Activated naive CD4-positive, alpha-beta T cell treated with Interleukin-2 at 50 U/mL for 16 hours (primary cell): ENCODE data around the gene SULT2B1.
"Not testable (repeated sequence)": the region's sequence is repeated elsewhere in the genome, so short reads cannot be mapped to it uniquely, and the experiment has no call there.

Source experiments
- DNase-seq: peaks from one replicate; pipeline ENCODE4 v3.0.0-alpha.2; 2020

SULT2B1 gene

GRCh38 chr19:48530066-48530720 is 21.8 kb upstream of the SULT2B1 start:
- DNase-seq = no peak

- no peak for DNase-seq
These were observed 21.2 kb upstream of the SULT2B1 start for GRCh38 chr19:48530770-48531169.

- DNase-seq = no peak
These were observed 18.2 kb upstream of the SULT2B1 start for GRCh38 chr19:48533770-48534169.

GRCh38 chr19:48537541-48537940 is 14.4 kb upstream of the SULT2B1 start:
- DNase-seq = no peak

- not testable (repeated sequence) for DNase-seq
These were observed 13.9 kb upstream of the SULT2B1 start for GRCh38 chr19:48538057-48538456.

GRCh38 chr19:48539503-48540096 is 12.4 kb upstream of the SULT2B1 start:
- no peak for DNase-seq

GRCh38 chr19:48540110-48540509 is 11.9 kb upstream of the SULT2B1 start:
- DNase-seq = no peak

- no peak for DNase-seq
These were observed 10.2 kb upstream of the SULT2B1 start for GRCh38 chr19:48541813-48542212.

GRCh38 chr19:48543121-48543710 is 8.8 kb upstream of the SULT2B1 start:
- DNase-seq = no peak

- DNase-seq = no peak
These were observed 6.9 kb upstream of the SULT2B1 start for GRCh38 chr19:48544856-48545750.

- no peak for DNase-seq
These were observed 4.2 kb upstream of the SULT2B1 start for GRCh38 chr19:48547722-48548121.

- DNase-seq = no peak
These were observed 3.6 kb upstream of the SULT2B1 start for GRCh38 chr19:48548253-48548911.

- no peak for DNase-seq
These were observed 2.6 kb upstream of the SULT2B1 start for GRCh38 chr19:48549380-48549779.

GRCh38 chr19:48552406-48553322 is 692 bp downstream of the SULT2B1 start:
- DNase-seq = no peak

- DNase-seq = no peak
These were observed 1.9 kb downstream of the SULT2B1 start for GRCh38 chr19:48553676-48554384.

GRCh38 chr19:48554385-48555091 is 2.6 kb downstream of the SULT2B1 start:
- no peak for DNase-seq

- no peak for DNase-seq
These were observed 4.2 kb downstream of the SULT2B1 start for GRCh38 chr19:48556163-48556562.

- no peak for DNase-seq
These were observed 4.9 kb downstream of the SULT2B1 start for GRCh38 chr19:48556825-48557224.

- DNase-seq = no peak
These were observed 6.2 kb downstream of the SULT2B1 start for GRCh38 chr19:48558018-48558684.

GRCh38 chr19:48560095-48560530 is 8.1 kb downstream of the SULT2B1 start:
- no peak for DNase-seq
